ENCODE data around the gene PLA2G2F. TPM values are rescaled to one million over a fixed set of nuclear protein-coding genes. Genes with fewer than 3 reads are reported as not detected.

Gene PLA2G2F
- total and polyA plus RNA-seq, 2 of the 8 experiments (the other 6 are each of a cell fraction or from before 2014, with no cell fraction given) = not detected

DNA sequence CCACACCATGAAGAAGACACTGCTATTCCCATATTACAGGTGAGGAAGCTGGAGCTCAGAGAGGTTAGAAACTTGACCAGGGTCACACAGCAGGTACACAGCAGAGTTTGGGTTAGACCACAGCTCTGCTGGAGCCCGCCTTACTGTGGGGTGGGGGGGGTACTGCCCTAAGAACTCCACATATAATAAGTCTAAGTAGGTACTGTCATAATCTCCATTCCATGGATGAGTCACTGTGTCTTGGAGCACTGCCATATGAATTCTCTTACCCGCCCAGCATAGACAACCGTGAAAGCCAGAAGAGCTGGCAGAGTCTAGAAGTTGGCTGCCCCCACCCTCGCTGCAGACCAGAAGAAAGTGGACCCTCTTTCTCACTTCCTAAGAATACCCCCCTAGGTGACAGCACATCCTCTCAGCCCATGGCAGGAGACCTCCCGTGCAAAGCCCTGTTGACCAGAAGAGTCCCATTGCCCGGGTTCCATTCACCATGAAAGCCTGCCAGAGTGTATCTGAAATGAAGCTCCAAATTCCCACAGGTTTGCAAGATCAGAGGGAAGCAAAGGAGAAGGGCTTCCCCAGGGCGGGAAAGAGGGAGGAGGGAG, 14.6 kb upstream of the PLA2G2F start:
- no peak overlapping the region for H2BK15ac ChIP-seq (ENCODE audit: low read length)
- H3K4me2 ChIP-seq (ENCODE audit: insufficient read depth in 1 of 2, low read depth in 2 of 2, low read length in 2 of 2) = no peak overlapping the region
- DNase-seq (ENCODE audit: low read depth in 1 of 2, low spot score in 2 of 2) = no peak
- H4K5ac ChIP-seq (ENCODE audit: insufficient read length, low read depth, low read length) = no peak overlapping the region
- H3K18ac ChIP-seq (ENCODE audit: extremely low read depth, low read length) = no peak overlapping the region
- H2AK5ac ChIP-seq (ENCODE audit: low read depth, low read length) = no peak overlapping the region
- H3K56ac ChIP-seq (replicated peaks; ENCODE audit: insufficient read length, low read depth, low read length) = no peak overlapping the region
- H2BK12ac ChIP-seq (ENCODE audit: low read depth, low read length) = no peak overlapping the region
- CTCF ChIA-PET (ENCODE audit: partially characterized antibody) = interaction anchor here (0.8 to 4.1 kb wide), 7 partner anchors 10 to 313 kb away, joined by 3 to 23 read pairs (median 6); no protein-coding TSS in a partner anchor
- H3K9ac ChIP-seq (replicated peaks in 1 of 4; ENCODE audit: extremely low read depth in 1 of 4, low read depth in 3 of 4, low read length in 3 of 4) = no peak overlapping the region
- no peak overlapping the region for H3K23ac ChIP-seq (ENCODE audit: insufficient read length)
- no peak overlapping the region for H3K4me3 ChIP-seq (ENCODE audit: extremely low read depth in 1 of 4, insufficient read depth in 2 of 4, low read depth in 3 of 4, low read length in 4 of 4)
- no peaks in the 10 kb centered on the region for H3K4me1 ChIP-seq (replicated peaks in 1 of 4; ENCODE audit: control insufficient read depth in 3 of 4, insufficient read depth in 4 of 4, low read length in 3 of 4)
- H2BK20ac ChIP-seq (ENCODE audit: low read length) = no peak overlapping the region
- H3K79me1 ChIP-seq (ENCODE audit: low read depth, low read length) = no peaks in the 10 kb centered on the region
- H3K9me3 ChIP-seq (ENCODE audit: insufficient read depth in 2 of 2, low read depth in 1 of 2, low read length in 1 of 2) = no peaks in the 10 kb centered on the region
- POLR2A ChIA-PET (ENCODE audit: partially characterized antibody) = interaction anchor here (0.6 kb wide), 1 partner anchor 435 kb away, joined by 3 read pairs; no protein-coding TSS in a partner anchor
- no peak overlapping the region for H2BK5ac ChIP-seq (ENCODE audit: low read depth, low read length)
- H3K27me3 ChIP-seq (replicated peaks in 1 of 4; ENCODE audit: control insufficient read depth in 3 of 4, extremely low read depth in 1 of 4, insufficient read depth in 3 of 4, low read length in 3 of 4) = no peaks in the 10 kb centered on the region
- no peak overlapping the region for H4K8ac ChIP-seq (ENCODE audit: extremely low read depth, insufficient read depth, low read length)
- H3K14ac ChIP-seq (ENCODE audit: insufficient read length) = no peak overlapping the region
- no peaks in the 10 kb centered on the region for H3K23me2 ChIP-seq (ENCODE audit: low read depth, low read length)
- no peaks in the 10 kb centered on the region for H4K20me1 ChIP-seq (replicated peaks in 1 of 2; ENCODE audit: control insufficient read depth in 1 of 2, insufficient read depth in 2 of 2, low read length in 2 of 2)
- H3K27ac ChIP-seq (ENCODE audit: low read depth, low read length) = no peak overlapping the region
- no peak overlapping the region for H2AFZ ChIP-seq (ENCODE audit: low read length)
- H2BK120ac ChIP-seq (replicated peaks; ENCODE audit: low read depth, low read length) = no peak overlapping the region
- no peaks in the 10 kb centered on the region for H3K36me3 ChIP-seq (ENCODE audit: control insufficient read depth in 2 of 4, insufficient read depth in 4 of 4, low read length in 3 of 4)
- WGBS, 2 experiments (ENCODE audit: extremely low coverage in 1 of 2, insufficient coverage in 1 of 2, insufficient read length in 1 of 2, insufficient replicate concordance in 2 of 2, low coverage in 1 of 2, low lambda C conversion rate in 2 of 2, missing lambda C conversion rate in 1 of 2) = 88% methylated on average over 7 of the region's 7 CpGs; no CpG with 5 or more reads in 1 of the 2 experiments
- no peak overlapping the region for H3K4ac ChIP-seq (replicated peaks; ENCODE audit: insufficient read length, low read depth, low read length)
- H4K91ac ChIP-seq (replicated peaks; ENCODE audit: insufficient read length, low read length) = no peak overlapping the region
- FAIRE-seq = no peak
- H3K79me2 ChIP-seq (ENCODE audit: control insufficient read depth in 1 of 2, insufficient read depth in 2 of 2, low read length in 2 of 2) = no peaks in the 10 kb centered on the region
- TF ChIP-seq JUND (IDR thresholded peaks at IDR 0.05; ENCODE audit: low read length) (no peak), POU5F1 (IDR thresholded peaks at IDR 0.05; ENCODE audit: low read depth, low read length) (no peak), RBBP5 (IDR thresholded peaks at IDR 0.05; ENCODE audit: borderline replicate concordance, low read depth, low read length) (no peak), TCF12 (IDR thresholded peaks at IDR 0.05; ENCODE audit: low read depth, low read length) (no peak), TBP (IDR thresholded peaks at IDR 0.05; ENCODE audit: low read depth, low read length) (no peak), BACH1 (IDR thresholded peaks at IDR 0.05; ENCODE audit: low read length) (no peak), KDM4A (IDR thresholded peaks at IDR 0.05; ENCODE audit: low read depth, low read length, severe bottlenecking) (no peak), TAF1 (IDR thresholded peaks at IDR 0.05; ENCODE audit: low read depth, low read length) (no peak), ZNF274 (IDR thresholded peaks at IDR 0.05; ENCODE audit: borderline replicate concordance, extremely low read depth, low read length) (no peak), CREB1 (IDR thresholded peaks at IDR 0.05) (no peak), TAF7 (optimal IDR thresholded peaks at IDR 0.05; ENCODE audit: borderline replicate concordance, low read depth, low read length) (no peak), RXRA (IDR thresholded peaks at IDR 0.05; ENCODE audit: insufficient read depth, low read depth, low read length) (no peak), SRF (IDR thresholded peaks at IDR 0.05; ENCODE audit: low read depth, low read length) (no peak), GABPA (IDR thresholded peaks at IDR 0.05; ENCODE audit: borderline replicate concordance, insufficient read depth, low read length) (no peak), ASH2L (IDR thresholded peaks at IDR 0.05; ENCODE audit: low read length) (no peak), SIRT6 (IDR thresholded peaks at IDR 0.05; ENCODE audit: low read length) (no peak)
